Activated CD4-positive, alpha-beta memory T cell treated with anti-CD3 and anti-CD28 coated beads, Interleukin-2, amount 10 ng/mL, durations not matched to agents 7 days and 5 days (primary cell): Measurements from ENCODE around the gene PCOLCE2. TPM values are rescaled to one million over a fixed set of nuclear protein-coding genes. Genes with fewer than 3 reads are reported as not detected.

Experiments
- CTCF ChIA-PET: fragments of 350-600 bp; sonication (Branson Sonifier 250); formaldehyde crosslinking; loops from one replicate; lab custom pipeline; 2021; ENCODE audit warnings: antibody characterized with exemption, inconsistent platforms; lab: Charles Lee
- POLR2A ChIA-PET: fragments of 350-600 bp; sonication (Branson Sonifier 250); formaldehyde crosslinking; loops from one replicate; lab custom pipeline; 2021; ENCODE audit warnings: antibody characterized with exemption; lab: Charles Lee
- DNase-seq: peaks from one replicate; pipeline ENCODE4 v3.0.0-alpha.2; 2020
- H3K27ac Mint-ChIP-seq: one replicate; pipeline ENCODE4 v1.8.0; 2021; ENCODE audit warnings: mild to moderate bottlenecking, mixed read lengths
- H3K27me3 Mint-ChIP-seq: one replicate; pipeline ENCODE4 v1.8.0; 2021; ENCODE audit warnings: mixed read lengths
- H3K36me3 Mint-ChIP-seq: one replicate; pipeline ENCODE4 v1.8.0; 2021; ENCODE audit warnings: low read depth, mixed read lengths
- H3K4me1 Mint-ChIP-seq: one replicate; pipeline ENCODE4 v1.8.0; 2021; ENCODE audit warnings: mixed read lengths
- H3K4me3 Mint-ChIP-seq: one replicate; pipeline ENCODE4 v1.8.0; 2021; ENCODE audit warnings: mild to moderate bottlenecking, mixed read lengths
- H3K9me3 Mint-ChIP-seq: one replicate; pipeline ENCODE4 v1.8.0; 2021; ENCODE audit warnings: mixed read lengths
- total RNA-seq, 2 experiments: library from RNA; stranded (reverse); gene quantifications; one replicate each; pipeline ENCODE4 v1.2.3, GENCODE V29; 2021

Gene PCOLCE2
- total RNA-seq, 2 experiments from 2014 or later, result 0.38 TPM; not detected in 1

DNA sequence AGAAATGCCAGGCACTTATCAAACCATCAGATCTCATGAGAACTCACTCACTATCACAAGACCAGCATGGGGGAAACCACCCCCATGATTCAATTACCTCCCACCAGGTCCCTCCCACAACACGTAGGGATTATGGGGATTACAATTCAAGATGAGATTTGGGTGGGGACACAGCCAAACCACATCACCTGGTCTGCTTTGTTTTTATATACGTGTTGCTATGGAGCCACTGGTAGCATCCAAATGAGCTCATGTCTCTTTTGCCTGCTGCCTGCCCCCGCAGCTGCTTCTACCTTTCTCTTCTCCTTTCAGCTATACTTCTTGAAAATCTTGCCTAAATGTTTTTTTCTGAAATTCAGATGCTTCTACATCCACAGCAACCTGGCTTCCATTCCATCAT lies 26.8 kb upstream of the PCOLCE2 start:
- ChIA-PET CTCF (interaction anchor here (0.7 kb wide), 1 partner anchor 801 kb away, joined by 3 read pairs; no protein-coding TSS in a partner anchor), POLR2A (no interaction called here)
- no peak for DNase-seq
- Mint-ChIP-seq H3K27me3 (peaks cover 39% of the 10 kb centered on the region), H3K27ac (no peak overlapping the region), H3K9me3 (no peaks in the 10 kb centered on the region), H3K36me3 (no peaks in the 10 kb centered on the region), H3K4me3 (no peak overlapping the region), H3K4me1 (peaks cover 5% of the 10 kb centered on the region)

DNA sequence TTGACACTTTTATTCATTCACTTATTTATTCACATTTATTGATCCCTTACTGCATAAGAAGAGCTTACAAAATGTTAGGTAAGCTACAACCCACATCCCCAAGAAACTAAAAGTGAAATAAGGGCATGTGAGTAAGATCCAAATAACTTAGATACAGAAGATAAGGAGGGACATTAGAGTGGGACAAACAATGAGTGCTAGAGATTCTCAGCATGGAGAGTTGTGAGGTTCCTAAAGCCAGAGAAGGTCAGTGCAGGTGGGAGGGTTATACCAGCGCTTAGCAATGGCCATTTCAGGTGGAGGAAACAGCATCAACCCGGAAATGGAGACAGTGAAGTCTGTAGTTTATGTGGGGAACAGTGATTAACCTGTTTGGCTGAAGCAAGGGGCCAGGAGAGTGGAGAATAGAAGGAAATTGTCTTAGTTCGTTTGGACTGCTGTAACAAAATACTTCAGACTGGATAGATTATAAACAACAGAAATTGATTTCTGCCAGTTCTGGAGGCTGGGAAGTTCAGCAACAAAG lies 25.5 kb upstream of the PCOLCE2 start:
- Mint-ChIP-seq H3K4me3 (no peak overlapping the region), H3K27me3 (peaks cover 37% of the 10 kb centered on the region), H3K36me3 (no peaks in the 10 kb centered on the region), H3K9me3 (no peaks in the 10 kb centered on the region), H3K4me1 (peaks cover 5% of the 10 kb centered on the region), H3K27ac (no peak overlapping the region)
- DNase-seq, result no peak
- ChIA-PET CTCF (no interaction called here), POLR2A (no interaction called here)

DNA sequence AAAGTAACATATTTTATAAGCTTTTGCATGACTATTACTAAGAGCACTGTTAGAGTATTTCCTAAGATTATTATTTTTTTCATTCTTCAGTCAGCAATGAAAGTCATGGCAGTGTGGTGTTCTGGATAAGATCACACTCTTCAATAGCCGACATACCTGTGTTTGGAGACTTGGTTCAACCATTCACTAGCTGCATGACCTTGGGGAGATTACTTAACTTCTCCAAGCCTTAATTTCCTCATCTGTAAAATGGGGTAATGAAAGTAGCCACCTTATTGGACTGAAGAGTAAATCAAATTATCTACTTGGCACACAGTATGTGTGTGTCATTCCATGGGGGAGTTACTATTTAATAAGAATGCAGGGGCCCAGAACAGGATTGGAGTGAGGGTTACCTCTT lies 24.5 kb upstream of the PCOLCE2 start:
- ChIA-PET CTCF (no interaction called here), POLR2A (no interaction called here)
- Mint-ChIP-seq H3K4me3 (no peak overlapping the region), H3K9me3 (no peaks in the 10 kb centered on the region), H3K4me1 (peaks cover 5% of the 10 kb centered on the region), H3K27ac (no peak overlapping the region), H3K36me3 (no peaks in the 10 kb centered on the region), H3K27me3 (peaks cover 39% of the 10 kb centered on the region)
- DNase-seq, result no peak

DNA sequence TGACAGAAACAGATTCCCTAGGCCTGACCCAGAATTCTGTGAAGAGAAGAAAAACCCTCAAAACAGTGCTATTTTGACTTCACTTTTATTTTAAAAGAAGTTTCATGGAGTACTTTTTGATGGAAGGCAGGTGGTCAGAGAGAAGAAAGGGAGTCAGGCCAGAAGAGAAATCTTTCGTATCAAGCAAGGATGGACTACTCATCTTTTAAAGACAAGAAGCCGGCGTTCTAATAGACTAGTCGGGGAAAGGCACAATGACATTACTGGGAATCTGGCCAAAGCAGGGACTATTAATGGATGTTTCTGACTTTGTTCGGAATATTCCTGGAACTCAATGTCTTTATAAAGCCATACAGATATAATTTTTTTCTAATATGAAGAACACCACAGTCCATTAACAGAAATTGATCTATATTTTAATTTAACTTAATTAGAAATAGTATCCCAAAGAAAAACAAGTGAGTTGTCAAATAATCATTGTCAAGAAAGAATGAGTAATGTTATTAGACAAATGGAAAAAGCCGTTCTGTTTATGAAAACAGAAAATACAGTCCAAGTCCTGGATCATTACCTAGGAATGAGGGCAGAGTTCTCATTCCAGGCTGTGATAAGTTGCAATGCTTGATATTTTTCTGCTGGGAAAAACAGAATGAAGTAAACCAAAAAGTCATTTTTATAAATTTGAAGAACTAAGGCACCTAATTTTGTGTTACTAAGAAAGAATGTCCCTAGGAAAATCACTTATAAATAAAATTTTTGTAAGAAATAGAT lies 23.7 kb upstream of the PCOLCE2 start:
- peaks cover 37% of the 10 kb centered on the region for H3K27me3 Mint-ChIP-seq

DNA sequence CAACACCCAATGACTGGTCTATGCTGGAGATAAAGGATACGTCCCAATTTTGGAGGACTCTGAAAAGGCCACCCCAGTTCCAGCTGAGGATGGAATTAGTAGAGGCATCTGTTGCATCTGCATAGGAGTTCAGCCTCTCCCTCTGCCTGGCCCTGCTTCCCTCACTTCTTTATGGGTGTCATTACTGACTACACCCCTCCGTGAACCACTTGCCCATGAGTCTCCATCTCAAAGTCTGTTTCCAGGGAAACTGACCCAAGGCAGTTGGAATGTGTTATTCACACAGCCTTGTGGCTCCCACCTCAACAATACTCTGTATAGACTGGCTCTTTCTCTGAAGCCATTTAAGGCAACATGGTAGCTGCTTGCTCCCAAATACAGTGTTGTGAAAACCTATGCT lies 21.4 kb upstream of the PCOLCE2 start:
- ChIA-PET POLR2A (no interaction called here), CTCF (interaction anchor here (1.0 kb wide), 1 partner anchor 82 kb away, joined by 3 read pairs; no protein-coding TSS in a partner anchor)
- Mint-ChIP-seq H3K36me3 (no peaks in the 10 kb centered on the region), H3K27me3 (peaks cover 31% of the 10 kb centered on the region), H3K4me1 (peaks cover 6% of the 10 kb centered on the region), H3K27ac (no peak overlapping the region), H3K9me3 (no peaks in the 10 kb centered on the region), H3K4me3 (no peak overlapping the region)
- DNase-seq, result no peak

More for the DNA sequence above, 23.7 kb upstream of the PCOLCE2 start:
- Mint-ChIP-seq H3K4me3 (no peak overlapping the region), H3K4me1 (peaks cover 5% of the 10 kb centered on the region), H3K36me3 (no peaks in the 10 kb centered on the region), H3K9me3 (no peaks in the 10 kb centered on the region), H3K27ac (no peak overlapping the region)
- no peak for DNase-seq
- ChIA-PET POLR2A (no interaction called here), CTCF (no interaction called here)

DNA sequence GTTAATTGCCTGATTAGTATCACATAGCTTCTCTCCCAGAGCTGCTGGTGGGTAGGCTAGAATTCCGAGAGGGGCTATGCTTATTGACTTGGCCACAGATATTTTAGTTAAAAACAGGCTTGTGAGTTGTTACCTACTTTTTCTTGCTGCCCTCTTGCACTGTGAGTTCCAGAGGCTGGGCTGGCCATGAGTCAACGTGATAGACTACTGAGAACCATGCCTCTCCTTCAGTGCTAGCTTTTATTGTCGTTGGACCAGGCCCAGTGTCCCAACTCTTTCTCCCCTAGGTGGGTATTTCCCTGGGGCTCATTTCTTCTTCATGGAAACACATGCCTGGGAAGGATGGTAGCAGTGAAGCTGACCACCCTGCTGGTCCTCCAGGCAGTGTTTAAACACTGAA lies 20.4 kb upstream of the PCOLCE2 start:
- no peaks in the 10 kb centered on the region for H3K36me3 Mint-ChIP-seq
- H3K9me3 Mint-ChIP-seq, result no peaks in the 10 kb centered on the region
- peaks cover 29% of the 10 kb centered on the region for H3K27me3 Mint-ChIP-seq
- DNase-seq, result no peak
- CTCF ChIA-PET, result interaction anchor here (1.0 kb wide), 1 partner anchor 81 kb away, joined by 3 read pairs; no protein-coding TSS in a partner anchor
- no peak overlapping the region for H3K27ac Mint-ChIP-seq
- peaks cover 6% of the 10 kb centered on the region for H3K4me1 Mint-ChIP-seq
- H3K4me3 Mint-ChIP-seq, result no peak overlapping the region
- POLR2A ChIA-PET, result no interaction called here

DNA sequence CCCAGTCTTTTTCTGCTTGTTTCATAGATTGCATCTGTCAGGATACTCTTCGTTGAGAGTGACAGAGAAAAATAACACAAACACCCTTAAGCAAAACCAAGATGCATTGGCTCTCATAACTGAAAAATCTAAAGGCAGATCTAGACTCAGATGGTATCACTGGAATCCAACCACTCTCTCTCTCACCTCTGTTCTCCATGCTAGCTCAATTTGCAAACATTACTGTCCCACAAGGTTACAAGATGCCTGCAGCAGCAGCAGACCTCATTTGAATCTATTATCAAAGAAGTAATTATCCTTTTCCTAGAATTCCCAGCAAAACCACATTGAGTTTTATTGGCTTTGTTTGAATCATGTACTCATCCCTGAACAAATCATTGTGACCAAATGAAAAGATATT lies 19.1 kb upstream of the PCOLCE2 start:
- Mint-ChIP-seq H3K4me1 (peaks cover 4% of the 10 kb centered on the region), H3K27ac (no peak overlapping the region), H3K27me3 (peaks cover 31% of the 10 kb centered on the region), H3K36me3 (no peaks in the 10 kb centered on the region), H3K4me3 (no peak overlapping the region), H3K9me3 (no peaks in the 10 kb centered on the region)
- ChIA-PET POLR2A (no interaction called here), CTCF (no interaction called here)
- DNase-seq, result no peak

DNA sequence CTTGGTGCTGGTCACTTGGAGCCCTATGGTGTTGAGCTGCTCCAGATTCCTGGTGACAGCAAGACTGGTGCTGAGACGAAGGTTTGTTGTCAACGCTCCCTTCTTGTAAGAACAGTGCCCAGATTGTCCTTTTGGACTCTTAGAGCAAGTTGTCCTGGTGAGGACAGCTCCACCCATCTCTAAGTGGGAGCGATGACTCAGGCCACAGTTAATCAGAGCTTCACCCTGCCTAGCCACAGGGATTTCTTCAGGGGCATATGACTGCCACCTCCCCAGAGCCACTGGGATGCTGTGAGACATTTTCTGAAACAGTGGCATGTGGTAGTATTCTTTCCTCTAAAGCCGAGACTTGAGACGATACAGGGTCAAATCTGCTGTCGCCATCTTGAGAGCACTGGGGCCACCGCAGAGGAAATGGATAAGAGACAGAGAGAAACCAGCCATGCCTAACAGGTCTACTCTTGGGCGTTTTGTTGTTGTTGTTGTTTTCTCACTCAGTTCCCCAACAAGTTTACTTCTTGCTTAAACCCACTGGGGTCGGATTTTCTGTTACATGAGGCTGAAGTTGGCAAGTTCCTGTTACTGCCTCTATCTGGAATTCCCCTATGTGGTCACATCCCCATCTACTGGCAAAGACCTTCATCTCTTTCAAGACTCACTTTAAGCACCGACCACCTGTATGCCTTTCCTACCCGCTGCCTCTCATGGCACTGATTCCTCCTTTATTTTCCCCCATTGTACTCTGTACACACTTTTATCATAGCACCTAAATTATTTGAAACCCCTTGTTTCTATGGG lies 16.0 kb upstream of the PCOLCE2 start:
- ChIA-PET POLR2A (no interaction called here), CTCF (no interaction called here)
- Mint-ChIP-seq H3K9me3 (no peaks in the 10 kb centered on the region), H3K27me3 (peaks cover 38% of the 10 kb centered on the region), H3K27ac (no peak overlapping the region), H3K4me1 (peaks cover 4% of the 10 kb centered on the region), H3K36me3 (no peaks in the 10 kb centered on the region), H3K4me3 (no peak overlapping the region)
- DNase-seq, result no peak

DNA sequence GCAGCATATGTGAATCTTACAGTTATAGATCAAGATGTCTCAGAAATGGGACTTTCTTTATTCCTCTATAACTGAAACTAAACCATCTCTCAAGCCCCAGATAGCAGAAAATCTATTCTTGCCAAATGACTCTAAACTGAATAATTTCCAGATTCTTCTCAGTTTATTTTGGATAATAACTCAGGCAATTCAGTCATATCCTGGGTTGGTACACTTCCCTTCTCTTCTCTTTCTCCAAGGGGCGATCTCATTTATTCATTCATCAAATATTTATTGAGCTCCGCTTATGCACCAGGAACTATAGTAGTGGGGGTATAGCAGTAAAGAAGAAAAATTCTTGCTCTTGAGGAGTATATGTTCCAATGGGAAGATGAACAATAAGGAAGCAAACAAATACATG lies 13.5 kb upstream of the PCOLCE2 start:
- no peak for DNase-seq
- POLR2A ChIA-PET, result no interaction called here
- Mint-ChIP-seq H3K4me3 (no peak overlapping the region), H3K27me3 (peaks cover 40% of the 10 kb centered on the region), H3K4me1 (peaks cover 4% of the 10 kb centered on the region), H3K36me3 (no peaks in the 10 kb centered on the region), H3K9me3 (no peaks in the 10 kb centered on the region), H3K27ac (no peak overlapping the region)
- CTCF ChIA-PET, result interaction anchor here (0.6 kb wide), 1 partner anchor 87 kb away, joined by 3 read pairs; no protein-coding TSS in a partner anchor

DNA sequence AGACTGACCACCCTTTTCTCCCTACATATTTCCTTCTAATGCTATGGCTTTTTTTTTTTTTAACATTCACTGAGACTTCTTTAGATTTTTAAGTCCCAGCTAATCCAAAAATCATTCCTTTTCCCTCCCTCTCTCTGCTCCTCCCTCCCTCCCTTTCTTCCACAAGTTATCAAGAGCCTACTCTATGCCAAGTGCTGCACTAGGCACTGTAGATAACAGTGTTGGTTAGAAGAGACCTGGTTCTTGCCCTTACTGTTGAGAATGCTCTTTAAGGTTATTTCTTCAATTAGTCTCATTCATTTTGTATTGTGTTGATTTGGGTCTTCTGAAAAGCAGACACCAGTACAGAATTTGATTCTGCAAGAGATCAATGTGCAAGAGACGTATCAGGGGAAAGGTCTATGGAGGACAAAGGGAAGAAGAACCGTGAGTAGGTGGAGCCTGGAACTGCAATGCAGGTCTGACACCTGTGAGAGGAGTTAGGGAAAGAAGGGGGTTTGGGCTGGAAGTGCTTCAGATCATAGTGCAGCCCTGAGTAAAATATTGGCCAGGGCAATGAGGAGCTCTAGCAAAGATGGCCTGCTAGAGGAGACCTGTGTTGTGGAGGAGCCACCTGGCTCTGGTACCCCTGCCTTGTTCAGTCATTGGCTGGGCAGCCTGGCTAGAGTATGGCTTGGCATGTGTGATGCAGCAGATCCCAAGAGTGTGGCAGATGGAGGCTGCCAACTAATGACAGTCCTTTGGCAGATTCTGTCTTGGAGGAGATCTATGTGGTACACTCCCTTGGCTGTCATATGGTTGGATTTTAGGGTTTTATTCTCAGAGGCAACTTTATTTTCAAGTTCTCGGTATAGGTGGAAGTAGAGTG lies 9.7 kb upstream of the PCOLCE2 start:
- ChIA-PET CTCF (no interaction called here), POLR2A (no interaction called here)
- Mint-ChIP-seq H3K4me3 (no peak overlapping the region), H3K9me3 (no peaks in the 10 kb centered on the region), H3K36me3 (no peaks in the 10 kb centered on the region), H3K4me1 (no peaks in the 10 kb centered on the region), H3K27me3 (peaks cover 37% of the 10 kb centered on the region), H3K27ac (no peak overlapping the region)
- no peak for DNase-seq

DNA sequence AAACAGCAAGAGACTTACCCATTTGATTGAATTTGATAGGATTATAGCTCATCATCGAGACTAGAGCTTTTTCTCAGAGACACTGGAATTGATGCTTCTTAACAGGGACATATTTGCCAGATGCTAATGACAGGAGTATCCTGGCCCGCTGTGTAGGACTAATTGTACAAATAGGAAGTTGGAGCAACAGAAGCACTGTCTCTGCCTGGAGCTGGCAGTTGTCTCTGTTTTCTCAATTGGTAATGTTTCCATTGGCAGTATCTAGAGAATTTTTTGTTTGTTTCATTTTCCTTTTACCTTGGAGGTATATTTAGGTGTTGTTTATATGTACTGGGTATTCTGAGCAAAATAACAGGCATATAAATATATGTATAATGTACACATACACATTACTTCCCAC lies 8.9 kb upstream of the PCOLCE2 start:
- ChIA-PET CTCF (no interaction called here), POLR2A (no interaction called here)
- H3K36me3 Mint-ChIP-seq, result no peaks in the 10 kb centered on the region
- no peak overlapping the region for H3K27ac Mint-ChIP-seq
- no peak overlapping the region for H3K4me3 Mint-ChIP-seq
- no peaks in the 10 kb centered on the region for H3K4me1 Mint-ChIP-seq
- DNase-seq, result no peak
- peaks cover 35% of the 10 kb centered on the region for H3K27me3 Mint-ChIP-seq
- H3K9me3 Mint-ChIP-seq, result no peaks in the 10 kb centered on the region

DNA sequence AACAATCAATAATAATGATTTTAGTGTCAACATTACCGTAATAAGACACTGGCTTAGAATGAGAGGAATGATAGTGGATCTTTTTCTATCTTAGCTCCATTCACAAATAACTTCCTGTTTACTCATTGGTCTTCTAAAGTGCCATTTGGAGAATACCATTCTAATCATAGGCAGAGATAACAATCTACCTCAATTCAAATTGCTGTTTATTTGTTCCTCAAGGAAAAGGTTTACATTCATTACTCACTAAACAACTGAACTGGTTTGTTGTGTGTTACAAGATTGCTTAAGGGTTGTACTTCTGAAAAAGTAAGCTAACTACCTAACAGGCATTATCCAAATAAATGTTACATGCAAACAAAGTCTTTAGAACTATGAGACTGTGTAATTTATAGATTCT lies 8.1 kb upstream of the PCOLCE2 start:
- Mint-ChIP-seq H3K36me3 (no peaks in the 10 kb centered on the region), H3K27ac (no peak overlapping the region), H3K4me3 (no peak overlapping the region), H3K27me3 (peaks cover 33% of the 10 kb centered on the region), H3K4me1 (no peaks in the 10 kb centered on the region), H3K9me3 (no peaks in the 10 kb centered on the region)
- ChIA-PET CTCF (no interaction called here), POLR2A (no interaction called here)
- no peak for DNase-seq
